Uterus (tissue), 4 donors: Measurements from ENCODE around the gene PDE6A. TPM values are rescaled to one million over a fixed set of nuclear protein-coding genes. Genes with fewer than 3 reads are reported as not detected.

Experiments
- DNase-seq, 2 donors: peaks; one replicate each; pipeline ENCODE4 v3.0.0-alpha.2; 2019 to 2020
- H3K27ac ChIP-seq, 2 donors: fragments of 200-600 bp; sonication (generic); 1 replicate in 1 of 2; 2 replicates in 1 of 2; pipeline ENCODE4 v1.5.1; 2016 to 2018
- H3K27me3 ChIP-seq, 2 donors: fragments of 200-600 bp; sonication (generic); one replicate each; pipeline ENCODE4 v1.5.1; 2018 to 2019; ENCODE audit warnings: control low read depth in 1 of 2
- H3K36me3 ChIP-seq, 2 donors: fragments of 200-600 bp; sonication (generic); one replicate each; pipeline ENCODE4 v1.5.1; 2019; ENCODE audit warnings: control low read depth in 1 of 2
- H3K4me1 ChIP-seq, 2 donors: fragments of 200-600 bp; sonication (generic); one replicate each; pipeline ENCODE4 v1.5.1; 2018 to 2019; ENCODE audit warnings: control low read depth in 1 of 2
- H3K4me3 ChIP-seq, 2 donors: fragments of 200-600 bp; sonication (generic); 1 replicate in 1 of 2; 2 replicates in 1 of 2; pipeline ENCODE4 v1.5.1; 2018 to 2019; ENCODE audit warnings: mild to moderate bottlenecking in 1 of 2
- H3K9me3 ChIP-seq, 2 donors: fragments of 200-600 bp; sonication (generic); one replicate each; pipeline ENCODE4 v1.5.1; 2019; ENCODE audit warnings: control low read depth in 1 of 2
- CTCF ChIP-seq, 4 experiments: fragments of 200-600 bp in 2 of 4; fragments of 450-650 bp in 2 of 4; sonication (generic) in 2 of 4; IDR thresholded peaks; one replicate each; pipeline ENCODE4 v1.5.1; 2016 to 2019; ENCODE audit warnings: antibody characterized with exemption in 4 of 4, mild to moderate bottlenecking in 2 of 4, moderate library complexity in 1 of 4
- POLR2A ChIP-seq, 2 donors: fragments of 450-650 bp; IDR thresholded peaks; one replicate each; pipeline ENCODE4 v1.6.1; 2016; ENCODE audit warnings: antibody characterized with exemption in 2 of 2, mild to moderate bottlenecking in 1 of 2, moderate library complexity in 1 of 2
- intact Hi-C: fragments of 100-400 bp; cut with DNase I; formaldehyde crosslinking; loops from one replicate; pipeline ENCODE4 v1.15.1; 2023; ENCODE audit warnings: low total_unique reads
- total RNA-seq, 4 donors: library from RNA; depleted of rRNA in 3 of 4; stranded (reverse); fragments of >200 nt in 3 of 4; gene quantifications; one replicate each; pipeline versions ENCODE4 v1.1.0 to v1.2.4, GENCODE V29; 2014 to 2023
- donor health status: DM: yes; HTN: yes; CAD: no.

The PDE6A gene
- total RNA-seq, 4 donors from 2014 or later, result 0.07 TPM; not detected in 3

GRCh38 chr5:149818116-149818515 lies 126.5 kb downstream of the PDE6A start:
- no peak overlapping the region for H3K27ac ChIP-seq
- intact Hi-C loops, result no loop called here

GRCh38 chr5:149817539-149818060 lies 127.0 kb downstream of the PDE6A start:
- Histone ChIP-seq H3K4me3 (no peak overlapping the region), H3K36me3 (no peaks in the 10 kb centered on the region), H3K9me3 (no peaks in the 10 kb centered on the region), H3K27ac (no peak overlapping the region), H3K4me1 (no peaks in the 10 kb centered on the region), H3K27me3 (no peaks in the 10 kb centered on the region)
- intact Hi-C loops, result no loop called here
- TF ChIP-seq POLR2A (IDR thresholded peaks at IDR 0.05), result no peak
- no peak for TF ChIP-seq CTCF (IDR thresholded peaks at IDR 0.05)
- DNase-seq, result no peak

More at GRCh38 chr5:149818116-149818515, 126.5 kb downstream of the PDE6A start:
- Histone ChIP-seq H3K36me3 (no peaks in the 10 kb centered on the region), H3K4me1 (no peaks in the 10 kb centered on the region), H3K27me3 (no peaks in the 10 kb centered on the region), H3K4me3 (no peak overlapping the region), H3K9me3 (no peaks in the 10 kb centered on the region)
- DNase-seq, result no peak
- TF ChIP-seq POLR2A (IDR thresholded peaks at IDR 0.05) (no peak), CTCF (IDR thresholded peaks at IDR 0.05) (no peak)

GRCh38 chr5:149816661-149817060 lies 127.9 kb downstream of the PDE6A start:
- no peak overlapping the region for H3K27ac ChIP-seq
- H3K36me3 ChIP-seq, result no peaks in the 10 kb centered on the region
- DNase-seq, result no peak
- no peaks in the 10 kb centered on the region for H3K4me1 ChIP-seq
- intact Hi-C loops, result no loop called here
- H3K27me3 ChIP-seq, result no peaks in the 10 kb centered on the region
- no peak for TF ChIP-seq CTCF (IDR thresholded peaks at IDR 0.05)
- no peak for TF ChIP-seq POLR2A (IDR thresholded peaks at IDR 0.05)
- no peak overlapping the region for H3K4me3 ChIP-seq
- no peaks in the 10 kb centered on the region for H3K9me3 ChIP-seq

- TF ChIP-seq POLR2A (IDR thresholded peaks at IDR 0.05), result no peak
- no peak for TF ChIP-seq CTCF (IDR thresholded peaks at IDR 0.05)
- Histone ChIP-seq H3K27ac (no peak overlapping the region), H3K27me3 (no peaks in the 10 kb centered on the region), H3K4me3 (no peak overlapping the region), H3K4me1 (no peaks in the 10 kb centered on the region), H3K9me3 (no peaks in the 10 kb centered on the region), H3K36me3 (no peaks in the 10 kb centered on the region)
- no peak for DNase-seq
- intact Hi-C loops, result no loop called here
These were observed 133.1 kb downstream of the PDE6A start for GRCh38 chr5:149811453-149811852.

GRCh38 chr5:149810856-149811255 lies 133.7 kb downstream of the PDE6A start:
- Histone ChIP-seq H3K36me3 (no peaks in the 10 kb centered on the region), H3K9me3 (no peaks in the 10 kb centered on the region), H3K4me1 (peaks cover 0 to 5% of the 10 kb centered on the region in 2 donors), H3K27me3 (no peaks in the 10 kb centered on the region), H3K4me3 (no peak overlapping the region), H3K27ac (no peak overlapping the region)
- DNase-seq, result no peak
- TF ChIP-seq POLR2A (IDR thresholded peaks at IDR 0.05) (no peak), CTCF (IDR thresholded peaks at IDR 0.05) (no peak)
- intact Hi-C loops, result no loop called here
